GM23338 (cell line): Measurements from ENCODE around the gene HCRTR1.

ENCODE experiments used
- CREB1 ChIP-seq: fragments of 250-450 bp; sonication (Bioruptor Pico); IDR thresholded peaks from 2 replicates; pipeline ENCODE4 v1.5.0; 2020; ENCODE audit warnings: low read depth, mild to moderate bottlenecking, moderate library complexity
- CTCF ChIP-seq, 2 experiments: fragments of 200-600 bp in 1 of 2; sonication (generic) in 1 of 2; conservative IDR thresholded peaks; 2 replicates each; pipeline versions ENCODE4 v1.5.1 to v1.6.1; 2016 to 2017; ENCODE audit warnings: antibody characterized with exemption in 2 of 2, low read depth in 2 of 2, mild to moderate bottlenecking in 2 of 2, moderate library complexity in 1 of 2
- ETS1 ChIP-seq: IDR thresholded peaks from 2 replicates; pipeline ENCODE4 v1.6.1; 2016; ENCODE audit warnings: antibody characterized with exemption
- EZH2 ChIP-seq: fragments of 200-600 bp; sonication (generic); IDR thresholded peaks from one replicate; pipeline ENCODE4 v1.8.0; 2017; ENCODE audit warnings: antibody characterized with exemption, mild to moderate bottlenecking, low read depth; ENCODE audit not compliant: unreplicated experiment
- EZH2phosphoT487 ChIP-seq: fragments of 200-600 bp; sonication (generic); IDR thresholded peaks from one replicate; pipeline ENCODE4 v1.8.1; 2018; ENCODE audit warnings: antibody characterized with exemption; ENCODE audit not compliant: unreplicated experiment
- JUNB ChIP-seq: IDR thresholded peaks from one replicate; pipeline ENCODE4 v1.6.1; 2016; ENCODE audit warnings: antibody characterized with exemption; ENCODE audit not compliant: unreplicated experiment
- NANOG ChIP-seq: IDR thresholded peaks from 2 replicates; pipeline ENCODE4 v1.6.1; 2016; ENCODE audit warnings: antibody characterized with exemption, borderline replicate concordance
- POLR2AphosphoS5 ChIP-seq: IDR thresholded peaks from 2 replicates; pipeline ENCODE4 v1.6.1; 2016; ENCODE audit warnings: antibody characterized with exemption, low read depth
- REST ChIP-seq: IDR thresholded peaks from one replicate; pipeline ENCODE4 v1.6.1; 2018; ENCODE audit warnings: antibody characterized with exemption; ENCODE audit not compliant: unreplicated experiment
- STAT1 ChIP-seq: IDR thresholded peaks from one replicate; pipeline ENCODE4 v1.6.1; 2016; ENCODE audit warnings: antibody characterized with exemption; ENCODE audit not compliant: unreplicated experiment
- ZNF114 ChIP-seq: fragments of 250-450 bp; sonication (Bioruptor Pico); IDR thresholded peaks from 2 replicates; pipeline ENCODE4 v1.5.0; 2020; ENCODE audit warnings: mild to moderate bottlenecking, moderate library complexity
- ZNF331 ChIP-seq: fragments of 250-450 bp; sonication (Bioruptor Pico); IDR thresholded peaks from 2 replicates; pipeline ENCODE4 v1.5.0; 2020; ENCODE audit warnings: low read depth, mild to moderate bottlenecking, moderate library complexity
- ZNF462 ChIP-seq: fragments of 250-450 bp; sonication (Bioruptor Pico); IDR thresholded peaks from 2 replicates; pipeline ENCODE4 v1.5.0; 2020; ENCODE audit warnings: mild to moderate bottlenecking, moderate library complexity

- no peak for TF ChIP-seq CTCF (conservative IDR thresholded peaks at IDR 0.05; ENCODE audit: low read depth in 2 of 2)
- TF ChIP-seq JUNB = no peak
- no peak for TF ChIP-seq EZH2
- no peak for TF ChIP-seq EZH2phosphoT487
- no peak for TF ChIP-seq CREB1 (CRISPR knock-in tag)
- no peak for TF ChIP-seq REST
- no peak for TF ChIP-seq ZNF331 (CRISPR knock-in tag)
- TF ChIP-seq POLR2AphosphoS5 = no peak
- no peak for TF ChIP-seq ETS1
- no peak for TF ChIP-seq NANOG
- TF ChIP-seq STAT1 = no peak
- no peak for TF ChIP-seq ZNF462 (CRISPR knock-in tag)
- TF ChIP-seq ZNF114 (CRISPR knock-in tag) = no peak
These were observed 55.5 kb downstream of the HCRTR1 start for GRCh38 chr1:31672986-31673385.
